Skeletal muscle satellite cell (primary cell): Measurements from ENCODE around the gene OTOG.

Experiments used
- H3K27me3 ChIP-seq: 2 replicates; pipeline ENCODE4 v1.7.0; 2013; ENCODE audit warnings: low read length; ENCODE audit not compliant: control insufficient read depth, insufficient read depth
- H3K36me3 ChIP-seq: 2 replicates; pipeline ENCODE4 v1.7.0; 2013; ENCODE audit warnings: mild to moderate bottlenecking, control low read depth, low read length; ENCODE audit not compliant: insufficient read depth
- H3K4me1 ChIP-seq: 2 replicates; pipeline ENCODE4 v1.7.0; 2013; ENCODE audit warnings: low read length; ENCODE audit not compliant: control insufficient read depth, insufficient read depth
- H3K4me2 ChIP-seq: 2 replicates; pipeline ENCODE4 v1.7.0; 2013; ENCODE audit warnings: mild to moderate bottlenecking, low read length
- H3K4me3 ChIP-seq: 2 replicates; pipeline ENCODE4 v1.7.0; 2013; ENCODE audit warnings: low read length
- H3K9ac ChIP-seq: 2 replicates; pipeline ENCODE4 v1.7.0; 2013; ENCODE audit warnings: mild to moderate bottlenecking, low read depth, low read length, moderate library complexity
- H3K9me3 ChIP-seq: replicated peaks from 2 replicates; pipeline ENCODE4 v1.7.0; 2013; ENCODE audit warnings: mild to moderate bottlenecking, control low read depth, low read length

The OTOG gene

DNA sequence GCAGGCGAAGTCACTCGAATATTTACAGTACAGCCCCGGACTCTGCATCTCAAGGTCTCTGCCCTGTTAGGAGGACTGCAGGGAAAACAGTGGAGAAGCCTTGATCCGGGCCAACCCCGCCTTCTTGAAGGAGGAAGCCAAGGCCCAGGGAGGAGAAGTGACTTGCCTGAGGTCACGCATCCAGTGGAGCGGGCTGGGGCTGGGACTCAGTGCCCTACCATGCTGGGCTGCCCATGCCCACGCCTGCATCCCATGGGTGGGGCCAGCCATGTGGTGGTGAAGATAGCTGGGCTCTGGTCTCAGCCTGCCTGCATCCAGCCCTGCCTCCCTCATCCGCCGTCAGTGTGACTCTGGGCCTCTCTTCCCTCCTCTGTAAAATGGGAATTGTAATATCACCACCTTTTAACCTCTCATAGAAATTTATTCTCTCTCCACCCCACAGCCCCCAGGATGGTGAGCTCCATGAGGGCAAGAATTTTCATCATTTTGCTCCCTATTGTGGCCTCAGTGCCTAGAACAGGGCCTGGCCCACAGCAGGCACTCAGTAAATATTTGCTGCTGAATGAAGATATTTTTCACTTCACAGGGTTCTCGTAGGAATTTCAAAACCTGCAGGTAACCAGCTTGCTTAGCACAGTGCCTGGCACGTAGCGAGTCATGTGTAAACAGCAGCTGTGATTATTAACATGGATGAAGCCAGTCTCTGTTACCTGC lies 57.3 kb downstream of the OTOG start:
- no peak overlapping the region for H3K4me2 ChIP-seq
- peaks cover 3% of the 10 kb centered on the region for H3K4me1 ChIP-seq
- H3K9me3 ChIP-seq, result no peaks in the 10 kb centered on the region
- H3K27me3 ChIP-seq, result peaks cover 21% of the 10 kb centered on the region
- no peak overlapping the region for H3K9ac ChIP-seq
- no peak overlapping the region for H3K4me3 ChIP-seq
- H3K36me3 ChIP-seq, result no peaks in the 10 kb centered on the region

- Histone ChIP-seq H3K4me3 (no peak overlapping the region), H3K9ac (no peak overlapping the region), H3K27me3 (peaks cover 21% of the 10 kb centered on the region), H3K9me3 (no peaks in the 10 kb centered on the region), H3K36me3 (no peaks in the 10 kb centered on the region), H3K4me1 (peaks cover 3% of the 10 kb centered on the region), H3K4me2 (no peak overlapping the region)
These were observed 57.8 kb downstream of the OTOG start for GRCh38 chr11:17604915-17605233.

DNA sequence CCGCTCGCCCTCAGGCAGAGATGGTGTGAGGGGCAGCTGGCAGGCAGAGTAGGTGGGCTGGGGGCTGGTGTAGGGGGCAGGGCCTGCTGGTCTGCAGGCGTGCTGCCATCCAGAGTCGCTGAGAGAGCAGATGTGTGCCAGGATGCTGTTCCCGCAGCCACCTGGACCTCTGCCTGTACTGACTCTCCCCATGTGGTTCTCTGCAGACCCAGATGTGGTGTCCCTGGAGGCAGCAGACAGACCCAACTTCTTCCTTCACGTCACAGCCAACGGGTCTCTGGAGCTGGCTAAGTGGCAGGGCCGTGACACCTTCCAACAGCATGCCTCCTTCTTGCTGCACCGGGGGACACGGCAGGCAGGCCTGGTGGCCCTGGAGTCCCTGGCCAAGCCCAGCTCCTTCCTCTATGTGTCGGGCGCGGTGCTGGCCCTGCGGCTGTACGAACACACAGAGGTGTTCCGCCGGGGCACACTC lies 58.6 kb downstream of the OTOG start:
- no peak overlapping the region for H3K4me2 ChIP-seq
- H3K4me3 ChIP-seq, result no peak overlapping the region
- H3K36me3 ChIP-seq, result no peaks in the 10 kb centered on the region
- no peaks in the 10 kb centered on the region for H3K9me3 ChIP-seq
- no peak overlapping the region for H3K9ac ChIP-seq
- H3K4me1 ChIP-seq, result peaks cover 3% of the 10 kb centered on the region
- peaks cover 21% of the 10 kb centered on the region for H3K27me3 ChIP-seq

DNA sequence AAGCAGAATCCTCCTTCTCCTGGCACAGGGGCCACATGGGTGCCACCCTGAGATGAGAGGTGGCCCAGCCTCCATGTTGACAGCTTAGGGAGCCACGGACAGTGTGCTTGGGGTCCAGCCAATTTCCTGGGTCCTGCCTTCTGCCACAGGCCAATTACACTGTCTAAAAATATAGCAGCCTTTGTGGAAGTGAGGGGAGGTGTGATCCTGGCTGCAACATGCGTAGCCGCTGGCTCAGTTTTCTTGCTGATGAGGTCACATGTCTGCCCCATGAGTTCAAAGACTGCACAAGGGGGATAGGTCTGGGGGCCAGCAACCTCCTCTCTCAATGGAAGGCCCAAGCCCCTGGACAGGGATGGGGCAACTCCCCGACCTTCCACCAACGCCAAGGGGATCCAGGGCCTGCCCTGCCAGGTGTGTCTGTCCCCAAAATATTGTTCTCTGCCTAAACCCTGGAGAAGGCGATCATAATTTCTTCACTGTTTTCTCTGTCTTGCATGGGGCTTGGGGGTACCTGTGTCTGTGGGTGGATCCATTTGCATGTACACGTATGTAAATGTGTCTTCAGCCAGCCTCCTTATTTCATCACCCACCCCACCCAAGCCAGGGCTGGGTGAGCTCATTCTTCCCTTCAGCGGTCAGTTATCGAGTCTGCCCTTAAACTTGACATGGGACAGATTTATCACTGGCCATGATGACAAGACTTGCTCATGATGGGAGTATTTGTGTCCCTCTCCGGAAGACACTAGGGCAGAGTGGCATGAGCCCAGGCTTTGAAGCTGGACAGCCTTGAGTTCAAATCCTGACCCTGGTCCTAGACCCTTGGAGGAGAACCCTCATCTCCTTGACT lies 59.4 kb downstream of the OTOG start:
- H3K4me1 ChIP-seq, result no peaks in the 10 kb centered on the region
- no peak overlapping the region for H3K9ac ChIP-seq
- H3K4me2 ChIP-seq, result no peak overlapping the region
- H3K4me3 ChIP-seq, result no peak overlapping the region
- no peaks in the 10 kb centered on the region for H3K36me3 ChIP-seq
- no peaks in the 10 kb centered on the region for H3K9me3 ChIP-seq
- peaks cover 21% of the 10 kb centered on the region for H3K27me3 ChIP-seq

DNA sequence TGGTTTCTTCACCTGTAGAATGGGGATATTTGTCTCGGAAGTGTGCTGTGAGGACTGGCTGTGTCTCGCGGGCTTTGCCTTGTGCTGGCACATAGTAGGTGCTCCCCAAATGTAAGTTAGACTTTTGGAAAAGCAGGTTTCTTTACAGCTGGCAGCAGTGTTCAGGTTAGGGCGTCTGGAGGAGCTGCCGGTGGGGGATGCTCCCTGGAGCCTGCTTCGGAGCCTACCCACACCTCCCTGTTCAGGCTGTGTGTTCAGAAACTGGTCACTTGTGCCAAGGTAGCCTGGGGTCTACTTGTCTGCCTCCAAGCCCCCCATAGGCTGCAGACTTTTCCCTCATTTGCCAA lies 60.0 kb downstream of the OTOG start:
- no peaks in the 10 kb centered on the region for H3K4me1 ChIP-seq
- no peaks in the 10 kb centered on the region for H3K36me3 ChIP-seq
- H3K9me3 ChIP-seq, result no peaks in the 10 kb centered on the region
- no peak overlapping the region for H3K9ac ChIP-seq
- peaks cover 21% of the 10 kb centered on the region for H3K27me3 ChIP-seq
- H3K4me2 ChIP-seq, result no peak overlapping the region
- H3K4me3 ChIP-seq, result no peak overlapping the region

GRCh38 chr11:17607591-17608570 lies 60.8 kb downstream of the OTOG start:
- Histone ChIP-seq H3K9me3 (no peaks in the 10 kb centered on the region), H3K36me3 (no peaks in the 10 kb centered on the region), H3K9ac (no peak overlapping the region), H3K4me2 (no peak overlapping the region), H3K27me3 (peaks cover 21% of the 10 kb centered on the region), H3K4me3 (no peak overlapping the region), H3K4me1 (no peaks in the 10 kb centered on the region)

- Histone ChIP-seq H3K27me3 (peaks cover 21% of the 10 kb centered on the region), H3K4me1 (no peaks in the 10 kb centered on the region), H3K9me3 (no peaks in the 10 kb centered on the region), H3K4me2 (no peak overlapping the region), H3K9ac (no peak overlapping the region), H3K4me3 (no peak overlapping the region), H3K36me3 (no peaks in the 10 kb centered on the region)
These were observed 61.8 kb downstream of the OTOG start for GRCh38 chr11:17608821-17609220.

- Histone ChIP-seq H3K4me2 (no peak overlapping the region), H3K36me3 (no peaks in the 10 kb centered on the region), H3K4me1 (no peaks in the 10 kb centered on the region), H3K27me3 (peaks cover 22% of the 10 kb centered on the region), H3K9me3 (no peaks in the 10 kb centered on the region), H3K4me3 (no peak overlapping the region), H3K9ac (no peak overlapping the region)
These were observed 62.4 kb downstream of the OTOG start for GRCh38 chr11:17609291-17610084.

GRCh38 chr11:17610085-17610894 lies 63.2 kb downstream of the OTOG start:
- Histone ChIP-seq H3K27me3 (peaks cover 26% of the 10 kb centered on the region), H3K4me1 (no peaks in the 10 kb centered on the region), H3K4me2 (no peak overlapping the region), H3K4me3 (no peak overlapping the region), H3K9me3 (no peaks in the 10 kb centered on the region), H3K9ac (no peak overlapping the region), H3K36me3 (no peaks in the 10 kb centered on the region)

- Histone ChIP-seq H3K36me3 (no peaks in the 10 kb centered on the region), H3K9ac (no peak overlapping the region), H3K4me3 (no peak overlapping the region), H3K9me3 (no peaks in the 10 kb centered on the region), H3K4me1 (no peaks in the 10 kb centered on the region), H3K4me2 (no peak overlapping the region), H3K27me3 (peaks cover 20% of the 10 kb centered on the region)
These were observed 64.0 kb downstream of the OTOG start for GRCh38 chr11:17611049-17611448.
